NK-92 (cell line): ENCODE measurements around the gene RLN1.
"Not testable (repeated sequence)": the region's sequence is repeated elsewhere in the genome, so short reads cannot be mapped to it uniquely, and the experiment has no call there.

Experiments used
- DNase-seq: peaks from one replicate; lab custom pipeline; 2025; ENCODE audit not compliant: unreplicated experiment; lab: John Stamatoyannopoulos, UW

Gene RLN1

GRCh38 chr9:5338992-5339981 lies at the start of gene RLN1:
Gene RLN1 (minus strand): TSS chr9:5339876. CDS start chr9:5339746, 130 bp downstream.
- not testable (repeated sequence) for DNase-seq

GRCh38 chr9:5389109-5389732 lies 49.5 kb upstream of the RLN1 start:
- no peak for DNase-seq

GRCh38 chr9:5388026-5388819 lies 48.5 kb upstream of the RLN1 start:
- no peak for DNase-seq

- DNase-seq: no peak
Observed at GRCh38 chr9:5384436-5384835, 44.8 kb upstream of the RLN1 start.

- DNase-seq: no peak
Observed at GRCh38 chr9:5382479-5382878, 42.8 kb upstream of the RLN1 start.

GRCh38 chr9:5375790-5376477 lies 36.3 kb upstream of the RLN1 start:
- no peak for DNase-seq

GRCh38 chr9:5375091-5375490 lies 35.4 kb upstream of the RLN1 start:
- no peak for DNase-seq

GRCh38 chr9:5364294-5365024 lies 24.8 kb upstream of the RLN1 start:
- no peak for DNase-seq

- no peak for DNase-seq
Observed at GRCh38 chr9:5361326-5362010, 21.8 kb upstream of the RLN1 start.

- no peak for DNase-seq
Observed at GRCh38 chr9:5360341-5360740, 20.7 kb upstream of the RLN1 start.

GRCh38 chr9:5357431-5358105 lies 17.9 kb upstream of the RLN1 start:
- DNase-seq: no peak

GRCh38 chr9:5355817-5356216 lies 16.1 kb upstream of the RLN1 start:
- DNase-seq: no peak

GRCh38 chr9:5355226-5355625 lies 15.6 kb upstream of the RLN1 start:
- no peak for DNase-seq

GRCh38 chr9:5354184-5354583 lies 14.5 kb upstream of the RLN1 start:
- no peak for DNase-seq

- DNase-seq: no peak
Observed at GRCh38 chr9:5352637-5353248, 13.1 kb upstream of the RLN1 start.

- no peak for DNase-seq
Observed at GRCh38 chr9:5336688-5337087, 3.0 kb downstream of the RLN1 start.

- not testable (repeated sequence) for DNase-seq
Observed at GRCh38 chr9:5331276-5331675, 8.4 kb downstream of the RLN1 start.

GRCh38 chr9:5326893-5327548 lies 12.7 kb downstream of the RLN1 start:
- no peak for DNase-seq
